ENCODE measurements around the gene FAM47E.

GRCh38 chr4:76246025-76246424 is 5.5 kb upstream of the FAM47E start:
- TF ChIP-seq, protein P1, sequence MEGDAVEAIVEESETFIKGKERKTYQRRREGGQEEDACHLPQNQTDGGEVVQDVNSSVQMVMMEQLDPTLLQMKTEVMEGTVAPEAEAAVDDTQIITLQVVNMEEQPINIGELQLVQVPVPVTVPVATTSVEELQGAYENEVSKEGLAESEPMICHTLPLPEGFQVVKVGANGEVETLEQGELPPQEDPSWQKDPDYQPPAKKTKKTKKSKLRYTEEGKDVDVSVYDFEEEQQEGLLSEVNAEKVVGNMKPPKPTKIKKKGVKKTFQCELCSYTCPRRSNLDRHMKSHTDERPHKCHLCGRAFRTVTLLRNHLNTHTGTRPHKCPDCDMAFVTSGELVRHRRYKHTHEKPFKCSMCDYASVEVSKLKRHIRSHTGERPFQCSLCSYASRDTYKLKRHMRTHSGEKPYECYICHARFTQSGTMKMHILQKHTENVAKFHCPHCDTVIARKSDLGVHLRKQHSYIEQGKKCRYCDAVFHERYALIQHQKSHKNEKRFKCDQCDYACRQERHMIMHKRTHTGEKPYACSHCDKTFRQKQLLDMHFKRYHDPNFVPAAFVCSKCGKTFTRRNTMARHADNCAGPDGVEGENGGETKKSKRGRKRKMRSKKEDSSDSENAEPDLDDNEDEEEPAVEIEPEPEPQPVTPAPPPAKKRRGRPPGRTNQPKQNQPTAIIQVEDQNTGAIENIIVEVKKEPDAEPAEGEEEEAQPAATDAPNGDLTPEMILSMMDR (conservative IDR thresholded peaks at IDR 0.05): no peak
- TF ChIP-seq ZFX (IDR thresholded peaks at IDR 0.05): no peak

Data from C4-2B (cell line).